HG02884 (cell line): Measurements from ENCODE around the gene SLC17A9.

Source experiments
- ATAC-seq: cut with Tn5 transposase; IDR thresholded peaks from one replicate; pipeline ENCODE4 v1.9.1; 2021; ENCODE audit warnings: mild to moderate bottlenecking, moderate library complexity; ENCODE audit not compliant: unreplicated experiment

SLC17A9 gene

DNA sequence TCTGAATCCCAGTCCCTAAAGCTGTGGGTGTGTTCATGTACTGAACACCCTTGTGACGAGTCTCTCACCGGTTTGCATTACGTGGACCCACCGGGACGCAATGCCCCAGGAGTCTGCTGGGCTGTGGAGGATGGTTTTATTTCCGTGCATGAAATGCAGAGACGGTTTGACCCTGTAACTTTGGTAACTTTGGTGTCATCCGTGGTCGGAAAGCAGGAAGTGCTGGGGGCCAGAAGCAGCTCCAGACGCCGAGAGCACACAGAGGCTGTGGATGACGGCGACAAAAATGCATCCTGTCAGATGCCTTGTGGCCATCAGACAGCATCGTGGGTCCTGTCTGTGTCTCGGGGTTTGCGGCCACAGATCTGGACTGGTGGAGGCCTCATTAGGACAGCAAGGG is 47.1 kb downstream of the SLC17A9 start:
- no peak for ATAC-seq

DNA sequence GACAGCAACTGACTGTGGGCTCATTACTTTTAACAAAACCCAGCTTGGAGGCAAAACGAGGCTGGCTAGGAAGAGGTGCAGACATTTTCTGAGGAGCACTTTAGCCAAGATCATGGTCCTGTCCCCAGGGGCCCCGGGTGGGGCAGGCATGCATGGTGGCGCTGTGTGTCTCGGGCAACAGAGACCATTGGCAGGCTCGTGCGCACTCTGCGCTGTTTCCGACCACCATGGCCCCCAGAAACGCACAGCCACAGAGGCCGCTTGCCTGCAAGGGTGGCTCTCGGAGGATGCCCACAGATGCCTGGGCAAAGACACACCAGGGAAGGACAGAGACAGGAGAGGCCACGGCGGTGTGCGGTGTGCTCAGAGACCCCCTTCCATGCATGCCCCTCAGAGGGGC is 47.5 kb downstream of the SLC17A9 start:
- no peak for ATAC-seq

DNA sequence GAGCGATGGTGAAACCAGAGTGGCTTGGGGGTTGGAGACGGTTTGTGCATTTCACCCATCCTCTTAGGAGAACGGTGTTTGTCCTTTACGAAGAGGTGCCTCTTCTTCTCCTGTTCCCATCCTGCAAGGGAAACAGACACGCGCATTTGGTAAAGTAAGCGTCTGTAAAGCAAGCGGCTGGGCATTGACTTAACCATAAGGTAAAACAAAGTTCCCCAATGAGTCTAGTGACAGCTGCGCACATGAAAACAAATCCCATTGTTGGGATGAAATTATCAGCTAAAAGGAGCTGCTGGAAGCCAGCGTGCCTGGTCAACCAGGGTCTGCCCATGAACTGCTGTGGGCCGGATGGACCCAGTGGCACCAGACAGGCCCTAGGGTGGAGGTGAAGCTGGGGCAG is 48.4 kb downstream of the SLC17A9 start:
- no peak for ATAC-seq

- ATAC-seq: no peak
Measured at GRCh38 chr20:63002511-63002910, 50.0 kb downstream of the SLC17A9 start.

- ATAC-seq: no peak
Measured at GRCh38 chr20:63003546-63003945, 51.0 kb downstream of the SLC17A9 start.

- no peak for ATAC-seq
Measured at GRCh38 chr20:63004607-63005364, 52.3 kb downstream of the SLC17A9 start.

GRCh38 chr20:63005365-63005861 is 52.9 kb downstream of the SLC17A9 start:
- ATAC-seq: no peak

DNA sequence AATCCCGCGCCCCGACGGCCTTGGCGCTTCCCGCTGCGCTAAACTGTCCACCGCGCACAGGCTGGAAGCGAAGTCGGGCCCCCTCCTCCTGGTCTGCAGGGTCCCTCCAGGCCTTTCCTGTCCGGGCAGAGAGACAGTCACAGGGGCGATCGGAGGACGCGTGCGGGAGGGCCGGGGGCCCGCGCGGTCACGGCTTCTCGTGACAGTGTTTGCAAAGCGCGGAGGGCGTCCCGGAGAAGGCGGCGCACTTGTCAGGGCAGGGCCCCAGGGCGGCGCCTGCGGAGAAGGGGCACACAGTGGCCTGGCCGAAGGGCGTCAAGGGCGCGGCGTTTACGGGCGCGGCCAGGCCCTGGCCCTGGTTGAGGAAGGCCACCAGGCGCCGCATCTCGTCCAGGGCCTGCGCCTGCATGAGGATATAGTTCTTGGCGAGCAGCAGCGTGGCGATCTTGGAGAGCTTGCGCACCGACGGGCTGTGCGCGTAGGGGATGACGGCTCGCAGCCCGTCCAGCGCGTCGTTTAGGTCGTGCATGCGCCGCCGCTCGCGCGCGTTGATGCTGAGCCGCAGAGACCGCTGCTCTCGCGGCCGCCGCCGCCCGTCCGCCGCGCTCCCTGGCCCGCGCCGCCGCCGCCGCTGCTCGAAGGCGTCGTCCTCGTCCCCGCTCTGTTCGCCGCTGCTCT is 53.5 kb downstream of the SLC17A9 start:
- no peak for ATAC-seq

DNA sequence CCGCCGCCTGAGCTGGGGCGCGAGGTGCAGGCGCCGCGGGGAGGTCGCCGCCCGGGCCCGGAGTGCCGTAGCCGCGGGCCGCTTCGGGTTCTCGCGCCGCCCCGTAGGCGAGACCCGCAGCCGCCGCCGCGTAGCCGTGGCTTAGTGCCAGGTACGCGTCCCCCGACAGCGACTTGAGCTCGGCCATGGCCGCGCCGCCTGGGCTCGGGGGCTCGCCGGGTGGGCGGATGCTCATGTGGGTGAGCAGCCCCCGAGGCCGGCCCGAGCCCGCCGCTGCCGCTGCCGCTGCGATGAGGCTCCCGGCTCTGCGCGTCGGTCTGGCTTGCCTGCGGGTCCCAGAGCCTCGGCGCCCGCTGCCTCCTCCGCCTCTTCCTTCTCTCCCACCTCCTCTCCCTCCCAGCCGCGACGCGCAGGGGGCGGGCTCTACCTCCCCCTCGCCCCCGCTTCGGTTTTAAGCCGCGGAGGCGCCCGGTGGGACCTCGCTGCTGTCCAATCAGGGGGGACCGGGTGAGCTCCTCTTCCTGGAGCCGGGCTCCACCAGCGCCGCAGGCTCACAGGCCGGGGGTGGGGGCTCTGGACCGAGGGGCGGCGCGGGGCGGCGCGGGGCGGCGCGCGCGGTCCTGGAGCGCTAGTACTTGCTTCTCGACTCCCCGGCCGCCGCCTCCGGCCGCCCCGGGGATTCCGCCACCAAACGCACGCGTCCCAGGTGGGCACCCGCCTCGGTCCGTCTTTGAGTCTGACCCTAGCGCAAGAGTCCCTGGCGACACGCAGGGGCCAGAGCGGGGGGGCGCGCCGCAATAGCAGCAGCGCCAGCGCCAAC is 54.2 kb downstream of the SLC17A9 start, which contains the start of gene BHLHE23:
Gene BHLHE23, minus strand, starts transcription at position 425 of the 820 bp plus-strand sequence. Its CDS starts 190 bp downstream, at position 235.
- no peak for ATAC-seq

DNA sequence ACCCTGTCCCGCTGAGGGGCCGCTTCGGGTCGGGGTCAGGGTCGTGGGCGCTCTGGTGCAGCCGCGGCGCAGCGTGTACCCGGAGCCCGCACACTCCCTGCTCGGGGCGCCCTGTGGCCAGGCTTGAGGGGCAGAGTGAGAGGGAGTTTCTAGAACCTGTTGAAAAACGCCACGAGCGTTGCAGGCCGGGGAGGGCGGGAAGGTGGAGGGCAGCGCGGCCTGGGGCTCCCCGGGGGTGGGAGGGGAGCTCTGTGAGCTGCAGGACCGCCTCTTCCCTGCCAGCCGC is 54.8 kb downstream of the SLC17A9 start:
- no peak for ATAC-seq

GRCh38 chr20:63007646-63008488 is 55.4 kb downstream of the SLC17A9 start:
- ATAC-seq: no peak

- ATAC-seq: no peak
Measured at GRCh38 chr20:63008541-63009044, 56.1 kb downstream of the SLC17A9 start.

GRCh38 chr20:63009045-63009961 is 56.8 kb downstream of the SLC17A9 start:
- no peak for ATAC-seq

- ATAC-seq: peak; percentile 42
Measured at GRCh38 chr20:63009988-63010769, 57.7 kb downstream of the SLC17A9 start.

DNA sequence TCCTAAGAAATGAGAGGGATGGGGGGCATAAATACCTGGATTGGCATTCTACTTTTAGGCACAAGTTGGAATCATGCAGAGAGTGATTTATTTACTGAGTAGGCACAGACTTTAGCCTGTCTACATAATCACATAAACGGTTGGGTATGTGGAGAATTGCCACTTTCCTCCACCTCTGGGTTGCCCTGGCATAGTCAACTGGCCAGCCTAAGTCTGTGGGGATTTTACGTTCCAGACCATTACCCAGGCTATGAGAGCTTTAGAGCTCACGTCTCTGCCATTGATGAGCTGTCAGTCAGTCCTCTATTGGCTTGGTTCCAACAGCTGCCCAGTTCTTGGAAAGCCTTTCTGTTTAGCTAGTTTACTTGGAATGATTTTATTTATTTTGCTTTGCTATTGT is 59.3 kb downstream of the SLC17A9 start:
- ATAC-seq: no peak

DNA sequence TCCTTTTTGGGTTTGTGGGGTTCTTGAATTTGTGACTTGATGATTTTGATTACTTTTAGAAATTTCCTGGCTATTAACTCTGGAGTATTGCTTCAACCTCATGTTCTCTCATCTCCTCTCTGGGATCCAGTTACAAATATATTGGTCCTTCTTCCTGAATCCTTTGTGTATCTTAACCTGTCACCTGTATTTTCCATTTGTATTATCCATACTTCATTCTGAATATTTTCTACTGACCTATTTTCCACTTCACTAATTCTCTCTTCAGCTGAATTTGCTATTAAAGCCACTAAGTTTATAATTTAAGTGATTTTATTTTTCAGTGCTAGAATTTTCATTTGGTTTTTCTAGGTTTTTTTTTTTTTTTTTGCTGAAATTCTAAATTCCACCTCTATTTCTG is 60.7 kb downstream of the SLC17A9 start:
- no peak for ATAC-seq

DNA sequence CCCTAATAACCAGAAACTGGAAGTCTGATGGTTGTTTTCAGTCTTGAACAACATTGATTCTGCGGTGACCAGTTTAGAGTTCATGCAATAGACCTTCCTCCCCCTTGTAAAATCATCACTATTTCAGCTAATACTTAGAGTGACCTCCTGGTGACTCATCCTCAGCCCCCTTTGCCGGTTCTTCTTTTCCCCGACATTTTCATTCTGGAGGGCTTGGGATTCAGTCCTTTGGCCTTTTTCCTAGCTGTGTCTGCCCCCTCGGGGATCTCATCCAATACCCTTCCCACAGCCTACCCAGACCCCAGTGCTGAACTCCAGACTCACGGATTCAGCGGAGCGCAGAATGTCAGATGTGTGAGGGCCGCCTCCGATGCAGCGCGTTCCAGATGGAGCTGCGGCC is 61.8 kb downstream of the SLC17A9 start:
- ATAC-seq: no peak

- ATAC-seq: no peak
Measured at GRCh38 chr20:63014710-63015109, 62.2 kb downstream of the SLC17A9 start.
